HepG2 (cell line): Measurements from ENCODE around the gene NEK5. TPM values are rescaled to one million over a fixed set of nuclear protein-coding genes. Genes with fewer than 3 reads are reported as not detected.

Source experiments
- ARNT2 ChIP-seq: sonication (generic); formaldehyde crosslinking; IDR thresholded peaks from 2 replicates; pipeline ENCODE4 v1.8.0; 2022; ENCODE audit warnings: mild to moderate bottlenecking, low read depth, missing genetic modification reagents, moderate library complexity
- CAMTA2 ChIP-seq: sonication (generic); formaldehyde crosslinking; IDR thresholded peaks from 2 replicates; pipeline ENCODE4 v1.4.0; 2020; ENCODE audit warnings: mild to moderate bottlenecking, missing genetic modification reagents, borderline replicate concordance
- FOXK2 ChIP-seq: fragments of 450-650 bp; IDR thresholded peaks from 2 replicates; pipeline ENCODE4 v1.6.1; 2016
- MEF2D ChIP-seq: sonication (generic); formaldehyde crosslinking; IDR thresholded peaks from 2 replicates; pipeline ENCODE4 v1.5.1; 2020; ENCODE audit warnings: mild to moderate bottlenecking, missing genetic modification reagents
- MIXL1 ChIP-seq: IDR thresholded peaks from 2 replicates; pipeline ENCODE4 v1.6.1; 2016
- MTA1 ChIP-seq: sonication (generic); formaldehyde crosslinking; IDR thresholded peaks from 2 replicates; pipeline ENCODE4 v1.4.0; 2020; ENCODE audit warnings: missing genetic modification reagents, mild to moderate bottlenecking, borderline replicate concordance
- NKX3-1 ChIP-seq: sonication (generic); formaldehyde crosslinking; IDR thresholded peaks from 2 replicates; pipeline ENCODE4 v1.5.0; 2020; ENCODE audit warnings: missing genetic modification reagents
- POGZ ChIP-seq: sonication (generic); formaldehyde crosslinking; IDR thresholded peaks from 2 replicates; pipeline ENCODE4 v1.4.0; 2020; ENCODE audit warnings: mild to moderate bottlenecking, missing genetic modification reagents
- SRSF4 ChIP-seq: fragments of 200-400 bp; formaldehyde crosslinking; IDR thresholded peaks from one replicate; pipeline ENCODE4 v1.6.1; 2018; ENCODE audit warnings: mild to moderate bottlenecking, low read depth, low read length, moderate library complexity; ENCODE audit not compliant: poor library complexity, severe bottlenecking
- YY1 ChIP-seq: IDR thresholded peaks from 2 replicates; pipeline ENCODE4 v1.6.1; 2011; ENCODE audit warnings: low read length, low read depth, moderate library complexity, mild to moderate bottlenecking; ENCODE audit not compliant: insufficient read depth, insufficient replicate concordance
- ZNF207 ChIP-seq: fragments of 450-650 bp; IDR thresholded peaks from 2 replicates; pipeline ENCODE4 v1.6.1; 2016; ENCODE audit warnings: antibody characterized with exemption, borderline replicate concordance
- ZNF292 ChIP-seq: sonication (generic); formaldehyde crosslinking; IDR thresholded peaks from 2 replicates; pipeline ENCODE4 v1.8.1; 2022; ENCODE audit warnings: mild to moderate bottlenecking, low read depth, missing genetic modification reagents, borderline replicate concordance
- ZNF431 ChIP-seq: sonication (generic); formaldehyde crosslinking; IDR thresholded peaks from 2 replicates; pipeline ENCODE4 v1.9.0; 2022; ENCODE audit warnings: missing genetic modification reagents, low read depth, mild to moderate bottlenecking, borderline replicate concordance
- ZNF530 ChIP-seq: sonication (generic); formaldehyde crosslinking; IDR thresholded peaks from 2 replicates; pipeline ENCODE4 v1.5.0; 2020; ENCODE audit warnings: low read depth, mild to moderate bottlenecking, missing genetic modification reagents
- ZNF547 ChIP-seq: sonication (generic); formaldehyde crosslinking; IDR thresholded peaks from 2 replicates; pipeline ENCODE4 v1.5.1; 2020; ENCODE audit warnings: mild to moderate bottlenecking, missing genetic modification reagents
- ZNF614 ChIP-seq: IDR thresholded peaks from 2 replicates; pipeline ENCODE4 v1.6.1; 2018; ENCODE audit warnings: missing biosample characterization, missing genetic modification reagents, inconsistent platforms, borderline replicate concordance
- ZNF839 ChIP-seq: sonication (generic); formaldehyde crosslinking; IDR thresholded peaks from 2 replicates; pipeline ENCODE4 v1.4.0; 2020; ENCODE audit warnings: missing genetic modification reagents, mild to moderate bottlenecking, borderline replicate concordance
- polyA plus RNA-seq, 8 experiments: library from polyadenylated mRNA; depleted of rRNA in 3 of 8; stranded (reverse) in 7 of 8; unstranded in 1 of 8; fragments of >200 nt; fragmentation: Illumina TruSeq in 4 of 8; extraction: Trizol in 4 of 8; gene quantifications; 2 replicates each; pipeline versions ENCODE4 v1.2.1 to v1.2.3, GENCODE V29; 2011 to 2016; ENCODE audit warnings: low read depth in 4 of 8, missing spikeins in 1 of 8, mixed read lengths in 1 of 8; ENCODE audit not compliant: insufficient read depth in 1 of 8
- total RNA-seq, 5 experiments: library from RNA; depleted of rRNA; stranded (reverse); fragments of >200 nt; fragmentation: Illumina TruSeq; extraction: Trizol; gene quantifications; 2 replicates each; pipeline ENCODE4 v1.2.3, GENCODE V29; 2016; ENCODE audit warnings: low read depth in 1 of 5
- TF ChIP-seq, protein P1 (sequence below): sonication (generic); formaldehyde crosslinking; IDR thresholded peaks from 2 replicates; pipeline ENCODE4 v1.5.0; 2020; ENCODE audit warnings: missing genetic modification reagents
- TF ChIP-seq, protein P2 (sequence below): sonication (generic); formaldehyde crosslinking; IDR thresholded peaks from 2 replicates; pipeline ENCODE4 v1.4.0; 2020; ENCODE audit warnings: missing genetic modification reagents; ENCODE audit errors: not compliant biosample characterization
- TF ChIP-seq, protein P3 (sequence below): sonication (generic); formaldehyde crosslinking; IDR thresholded peaks from 2 replicates; pipeline ENCODE4 v1.4.0; 2020; ENCODE audit warnings: missing genetic modification reagents, borderline replicate concordance
- TF ChIP-seq, protein P4 (sequence below): IDR thresholded peaks from 2 replicates; pipeline ENCODE4 v1.6.1; 2016; ENCODE audit warnings: missing biosample characterization, missing genetic modification reagents, low read depth
- TF ChIP-seq, protein P5 (sequence below): IDR thresholded peaks from 2 replicates; pipeline ENCODE4 v1.6.1; 2016; ENCODE audit warnings: low read depth, control low read depth

Gene NEK5
- total and polyA plus RNA-seq, 2 of the 13 experiments (the other 11 are each of a cell fraction or from before 2014, with no cell fraction given): 0.12 to 0.22 TPM

DNA sequence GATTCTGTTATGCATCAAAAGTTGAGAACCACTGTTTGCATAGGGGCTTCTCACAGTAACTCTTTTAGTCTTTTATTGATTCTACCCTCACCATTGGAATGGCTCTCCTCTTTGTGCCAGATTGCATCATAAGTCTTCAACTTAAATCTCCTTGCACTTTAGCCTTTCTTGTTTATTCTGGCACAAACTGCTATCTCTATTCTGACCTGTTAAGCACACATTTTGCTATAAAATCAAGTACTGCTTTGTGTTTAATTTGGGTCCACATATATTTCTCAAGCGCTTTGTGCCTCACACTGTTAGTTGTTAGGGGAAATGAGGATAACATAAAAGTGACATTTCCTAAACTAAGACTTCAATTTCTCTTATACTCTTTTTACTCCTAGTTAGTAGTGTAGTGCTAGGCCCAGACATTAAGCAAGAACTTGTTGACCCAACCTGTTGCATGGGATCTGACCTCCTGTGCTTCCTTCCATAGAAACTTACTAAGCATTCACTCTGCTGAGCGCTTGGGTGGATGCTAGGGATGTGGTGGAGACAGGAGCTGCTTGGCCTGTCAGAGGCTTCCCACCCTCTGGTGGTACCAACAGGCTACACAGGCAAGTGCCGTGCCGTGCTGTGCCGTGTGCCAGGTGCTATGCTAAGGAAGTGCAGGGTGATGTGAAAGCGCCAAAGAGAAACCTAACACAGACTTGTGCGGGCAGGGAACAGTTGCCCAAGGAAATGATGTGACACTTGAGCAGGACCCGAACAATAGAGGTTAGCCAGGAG is 103.2 kb downstream of the NEK5 start (continued):
- TF ChIP-seq, protein P1, sequence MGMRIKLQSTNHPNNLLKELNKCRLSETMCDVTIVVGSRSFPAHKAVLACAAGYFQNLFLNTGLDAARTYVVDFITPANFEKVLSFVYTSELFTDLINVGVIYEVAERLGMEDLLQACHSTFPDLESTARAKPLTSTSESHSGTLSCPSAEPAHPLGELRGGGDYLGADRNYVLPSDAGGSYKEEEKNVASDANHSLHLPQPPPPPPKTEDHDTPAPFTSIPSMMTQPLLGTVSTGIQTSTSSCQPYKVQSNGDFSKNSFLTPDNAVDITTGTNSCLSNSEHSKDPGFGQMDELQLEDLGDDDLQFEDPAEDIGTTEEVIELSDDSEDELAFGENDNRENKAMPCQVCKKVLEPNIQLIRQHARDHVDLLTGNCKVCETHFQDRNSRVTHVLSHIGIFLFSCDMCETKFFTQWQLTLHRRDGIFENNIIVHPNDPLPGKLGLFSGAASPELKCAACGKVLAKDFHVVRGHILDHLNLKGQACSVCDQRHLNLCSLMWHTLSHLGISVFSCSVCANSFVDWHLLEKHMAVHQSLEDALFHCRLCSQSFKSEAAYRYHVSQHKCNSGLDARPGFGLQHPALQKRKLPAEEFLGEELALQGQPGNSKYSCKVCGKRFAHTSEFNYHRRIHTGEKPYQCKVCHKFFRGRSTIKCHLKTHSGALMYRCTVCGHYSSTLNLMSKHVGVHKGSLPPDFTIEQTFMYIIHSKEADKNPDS (CRISPR knock-in tag): peak; percentile 73; the same call in 1 of the 2 replicates
- TF ChIP-seq, protein P2, sequence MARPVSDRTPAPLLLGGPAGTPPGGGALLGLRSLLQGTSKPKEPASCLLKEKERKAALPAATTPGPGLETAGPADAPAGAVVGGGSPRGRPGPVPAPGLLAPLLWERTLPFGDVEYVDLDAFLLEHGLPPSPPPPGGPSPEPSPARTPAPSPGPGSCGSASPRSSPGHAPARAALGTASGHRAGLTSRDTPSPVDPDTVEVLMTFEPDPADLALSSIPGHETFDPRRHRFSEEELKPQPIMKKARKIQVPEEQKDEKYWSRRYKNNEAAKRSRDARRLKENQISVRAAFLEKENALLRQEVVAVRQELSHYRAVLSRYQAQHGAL (CRISPR knock-in tag): no peak
- TF ChIP-seq ZNF839 (no peak), MEF2D (peak; percentile 74; the same call in 1 of the 2 replicates), MTA1 (CRISPR knock-in tag) (no peak; the same call in 1 of the 2 replicates), ZNF292 (CRISPR knock-in tag) (peak; percentile 28; the same call in 1 of the 2 replicates), ZNF431 (CRISPR knock-in tag) (no peak), ZNF547 (CRISPR knock-in tag) (0 out of 2 replicates have a peak, but pooled peaks have one; percentile 9), YY1 (no peak), ARNT2 (peak; percentile 53; the same call in 1 of the 2 replicates), ZNF530 (no peak), FOXK2 (peak; percentile 75), NKX3-1 (peak; percentile 72), CAMTA2 (CRISPR knock-in tag) (no peak), POGZ (peak; percentile 35; the same call in 1 of the 2 replicates), SRSF4 (no peak), ZNF207 (no peak), ZNF614 (peak; percentile 69), MIXL1 (CRISPR knock-in tag) (peak; percentile 85)
- TF ChIP-seq, protein P3, sequence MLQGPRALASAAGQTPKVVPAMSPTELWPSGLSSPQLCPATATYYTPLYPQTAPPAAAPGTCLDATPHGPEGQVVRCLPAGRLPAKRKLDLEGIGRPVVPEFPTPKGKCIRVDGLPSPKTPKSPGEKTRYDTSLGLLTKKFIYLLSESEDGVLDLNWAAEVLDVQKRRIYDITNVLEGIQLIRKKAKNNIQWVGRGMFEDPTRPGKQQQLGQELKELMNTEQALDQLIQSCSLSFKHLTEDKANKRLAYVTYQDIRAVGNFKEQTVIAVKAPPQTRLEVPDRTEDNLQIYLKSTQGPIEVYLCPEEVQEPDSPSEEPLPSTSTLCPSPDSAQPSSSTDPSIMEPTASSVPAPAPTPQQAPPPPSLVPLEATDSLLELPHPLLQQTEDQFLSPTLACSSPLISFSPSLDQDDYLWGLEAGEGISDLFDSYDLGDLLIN: no peak
- TF ChIP-seq, protein P4, sequence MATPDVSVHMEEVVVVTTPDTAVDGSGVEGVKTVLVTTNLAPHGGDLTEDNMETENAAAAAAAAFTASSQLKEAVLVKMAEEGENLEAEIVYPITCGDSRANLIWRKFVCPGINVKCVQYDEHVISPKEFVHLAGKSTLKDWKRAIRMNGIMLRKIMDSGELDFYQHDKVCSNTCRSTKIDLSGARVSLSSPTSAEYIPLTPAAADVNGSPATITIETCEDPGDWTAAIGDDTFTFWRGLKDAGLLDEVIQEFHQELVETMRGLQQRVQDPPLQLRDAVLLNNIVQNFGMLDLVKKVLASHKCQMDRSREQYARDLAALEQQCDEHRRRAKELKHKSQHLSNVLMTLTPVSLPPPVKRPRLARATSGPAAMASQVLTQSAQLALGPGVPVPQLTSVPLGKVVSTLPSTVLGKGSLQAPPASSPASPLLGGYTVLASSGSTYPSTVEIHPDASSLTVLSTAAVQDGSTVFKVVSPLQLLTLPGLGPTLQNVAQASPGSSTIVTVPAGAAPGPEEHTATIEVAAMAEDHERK (CRISPR knock-in tag): no peak
- TF ChIP-seq, protein P5, sequence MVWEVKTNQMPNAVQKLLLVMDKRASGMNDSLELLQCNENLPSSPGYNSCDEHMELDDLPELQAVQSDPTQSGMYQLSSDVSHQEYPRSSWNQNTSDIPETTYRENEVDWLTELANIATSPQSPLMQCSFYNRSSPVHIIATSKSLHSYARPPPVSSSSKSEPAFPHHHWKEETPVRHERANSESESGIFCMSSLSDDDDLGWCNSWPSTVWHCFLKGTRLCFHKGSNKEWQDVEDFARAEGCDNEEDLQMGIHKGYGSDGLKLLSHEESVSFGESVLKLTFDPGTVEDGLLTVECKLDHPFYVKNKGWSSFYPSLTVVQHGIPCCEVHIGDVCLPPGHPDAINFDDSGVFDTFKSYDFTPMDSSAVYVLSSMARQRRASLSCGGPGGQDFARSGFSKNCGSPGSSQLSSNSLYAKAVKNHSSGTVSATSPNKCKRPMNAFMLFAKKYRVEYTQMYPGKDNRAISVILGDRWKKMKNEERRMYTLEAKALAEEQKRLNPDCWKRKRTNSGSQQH: 0 out of 2 replicates have a peak, but pooled peaks have one; percentile 23
